Effector memory CD4-positive, alpha-beta T cell (primary cell): Measurements from ENCODE around the gene SSBP3.

Experiments
- DNase-seq, 3 donors: peaks; one replicate each; pipeline ENCODE4 v3.0.0-alpha.2; 2020
- H3K27ac ChIP-seq: 2 replicates; pipeline ENCODE4 v1.7.0; 2013; ENCODE audit warnings: mild to moderate bottlenecking, low read length, moderate library complexity; ENCODE audit not compliant: insufficient read depth, poor library complexity, severe bottlenecking
- H3K27me3 ChIP-seq: replicated peaks from 2 replicates; pipeline ENCODE4 v1.7.0; 2013; ENCODE audit warnings: mild to moderate bottlenecking, low read length; ENCODE audit not compliant: insufficient read depth, control insufficient read depth, poor library complexity, severe bottlenecking
- H3K36me3 ChIP-seq: 2 replicates; pipeline ENCODE4 v1.7.0; 2013; ENCODE audit warnings: mild to moderate bottlenecking, low read length, moderate library complexity; ENCODE audit not compliant: control insufficient read depth, insufficient read depth
- H3K4me1 ChIP-seq: 2 replicates; pipeline ENCODE4 v1.7.0; 2013; ENCODE audit warnings: low read length, mild to moderate bottlenecking; ENCODE audit not compliant: control insufficient read depth, insufficient read depth, poor library complexity, severe bottlenecking
- H3K4me3 ChIP-seq: 2 replicates; pipeline ENCODE4 v1.7.0; 2013; ENCODE audit warnings: low read length, low read depth, mild to moderate bottlenecking; ENCODE audit not compliant: insufficient read depth, poor library complexity, severe bottlenecking
- H3K9me3 ChIP-seq: 2 replicates; pipeline ENCODE4 v1.7.0; 2013; ENCODE audit warnings: mild to moderate bottlenecking, low read length, moderate library complexity; ENCODE audit not compliant: control insufficient read depth

Gene SSBP3

GRCh38 chr1:54327386-54328065 is 78.7 kb downstream of the SSBP3 start:
- no peaks in the 10 kb centered on the region for H3K9me3 ChIP-seq
- no peak overlapping the region for H3K4me3 ChIP-seq
- H3K36me3 ChIP-seq, result no peaks in the 10 kb centered on the region
- peaks cover 5% of the 10 kb centered on the region for H3K4me1 ChIP-seq
- DNase-seq, result no peak
- no peaks in the 10 kb centered on the region for H3K27me3 ChIP-seq
- no peak overlapping the region for H3K27ac ChIP-seq

- peaks cover 3% of the 10 kb centered on the region for H3K4me1 ChIP-seq
- DNase-seq, result no peak
- no peak overlapping the region for H3K4me3 ChIP-seq
- H3K27ac ChIP-seq, result no peak overlapping the region
- no peaks in the 10 kb centered on the region for H3K27me3 ChIP-seq
- H3K36me3 ChIP-seq, result no peaks in the 10 kb centered on the region
- no peaks in the 10 kb centered on the region for H3K9me3 ChIP-seq
These were observed 79.4 kb downstream of the SSBP3 start for GRCh38 chr1:54326543-54327385.

GRCh38 chr1:54325703-54326461 is 80.3 kb downstream of the SSBP3 start:
- Histone ChIP-seq H3K4me3 (no peak overlapping the region), H3K36me3 (no peaks in the 10 kb centered on the region), H3K4me1 (peaks cover under 1% of the 10 kb centered on the region), H3K9me3 (no peaks in the 10 kb centered on the region), H3K27me3 (no peaks in the 10 kb centered on the region), H3K27ac (no peak overlapping the region)
- no peak for DNase-seq

DNA sequence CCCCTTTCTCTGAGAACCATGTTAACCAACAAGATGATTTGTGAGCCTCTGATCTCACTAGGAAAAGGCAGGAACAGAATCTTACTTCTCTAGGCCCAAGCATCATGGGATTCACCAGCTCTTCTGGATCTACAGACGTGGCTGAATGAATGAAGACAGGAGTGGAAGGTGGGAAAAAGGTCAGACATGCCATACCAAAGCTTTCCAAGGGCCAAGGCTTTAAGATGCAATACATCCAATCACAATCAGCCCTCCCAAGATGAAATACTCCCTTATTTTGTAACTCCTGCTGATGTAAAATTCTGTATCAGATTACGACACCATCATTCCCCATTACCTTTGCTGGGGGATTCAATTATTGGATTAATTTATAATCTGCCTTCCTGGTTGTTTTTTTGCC is 80.9 kb downstream of the SSBP3 start:
- no peak overlapping the region for H3K27ac ChIP-seq
- no peak overlapping the region for H3K4me3 ChIP-seq
- H3K27me3 ChIP-seq, result no peaks in the 10 kb centered on the region
- no peaks in the 10 kb centered on the region for H3K4me1 ChIP-seq
- H3K36me3 ChIP-seq, result no peaks in the 10 kb centered on the region
- no peak for DNase-seq
- no peaks in the 10 kb centered on the region for H3K9me3 ChIP-seq

- Histone ChIP-seq H3K36me3 (no peaks in the 10 kb centered on the region), H3K4me1 (no peaks in the 10 kb centered on the region), H3K27me3 (no peaks in the 10 kb centered on the region), H3K4me3 (no peak overlapping the region), H3K9me3 (no peaks in the 10 kb centered on the region), H3K27ac (no peak overlapping the region)
- no peak for DNase-seq
These were observed 81.7 kb downstream of the SSBP3 start for GRCh38 chr1:54324251-54325140.

DNA sequence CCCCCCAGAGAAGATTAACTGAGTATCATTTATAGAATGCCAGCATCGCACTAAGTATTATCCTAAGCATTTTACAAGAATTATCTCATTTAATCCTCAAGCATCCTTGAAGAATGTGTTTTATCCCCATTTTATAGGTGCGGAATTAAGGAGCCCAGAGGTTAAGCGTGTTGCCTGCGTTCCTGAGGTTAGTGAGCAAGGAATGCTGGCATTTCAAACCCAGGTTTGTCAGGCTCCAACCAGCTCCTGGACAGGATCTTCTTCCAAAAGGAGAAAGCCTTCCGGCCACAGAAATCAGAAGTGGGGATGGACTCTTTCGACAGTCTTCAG is 82.3 kb downstream of the SSBP3 start:
- no peak for DNase-seq
- Histone ChIP-seq H3K36me3 (no peaks in the 10 kb centered on the region), H3K27ac (no peak overlapping the region), H3K9me3 (no peaks in the 10 kb centered on the region), H3K27me3 (no peaks in the 10 kb centered on the region), H3K4me1 (no peaks in the 10 kb centered on the region), H3K4me3 (no peak overlapping the region)

DNA sequence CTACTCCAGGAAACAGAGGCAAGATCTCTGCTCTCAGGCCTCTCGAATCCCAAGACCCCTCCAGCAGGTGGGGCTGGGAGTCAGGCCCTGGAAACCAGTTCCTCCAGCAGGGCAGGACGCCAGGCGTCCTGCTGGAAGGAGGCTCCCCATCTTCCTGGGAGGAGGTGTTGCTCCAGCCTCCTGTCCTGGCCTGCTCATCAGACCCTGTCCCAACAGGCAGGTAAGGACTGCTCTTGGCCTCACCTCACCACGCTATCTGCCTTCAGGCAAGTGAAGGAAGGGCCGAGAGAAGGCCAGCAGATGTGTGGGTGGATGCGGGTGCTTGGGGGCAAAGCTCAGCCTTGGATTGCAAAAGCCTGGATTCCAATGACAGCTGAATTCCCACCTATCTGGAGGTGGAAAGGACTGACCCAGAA is 82.9 kb downstream of the SSBP3 start:
- Histone ChIP-seq H3K27ac (no peak overlapping the region), H3K4me1 (no peaks in the 10 kb centered on the region), H3K9me3 (no peaks in the 10 kb centered on the region), H3K4me3 (no peak overlapping the region), H3K36me3 (no peaks in the 10 kb centered on the region), H3K27me3 (no peaks in the 10 kb centered on the region)
- DNase-seq, result no peak

- no peak overlapping the region for H3K4me3 ChIP-seq
- H3K4me1 ChIP-seq, result no peaks in the 10 kb centered on the region
- H3K27ac ChIP-seq, result no peak overlapping the region
- DNase-seq, result no peak
- H3K9me3 ChIP-seq, result no peaks in the 10 kb centered on the region
- no peaks in the 10 kb centered on the region for H3K36me3 ChIP-seq
- H3K27me3 ChIP-seq, result no peaks in the 10 kb centered on the region
These were observed 87.9 kb downstream of the SSBP3 start for GRCh38 chr1:54318246-54318814.

- DNase-seq, result no peak
- peaks cover 6% of the 10 kb centered on the region for H3K4me1 ChIP-seq
- H3K9me3 ChIP-seq, result no peaks in the 10 kb centered on the region
- H3K36me3 ChIP-seq, result no peaks in the 10 kb centered on the region
- H3K4me3 ChIP-seq, result no peak overlapping the region
- no peaks in the 10 kb centered on the region for H3K27me3 ChIP-seq
- H3K27ac ChIP-seq, result no peak overlapping the region
These were observed 89.1 kb downstream of the SSBP3 start for GRCh38 chr1:54317084-54317483.
